CD4-positive, alpha-beta memory T cell (primary cell): ENCODE data around the gene EYS. TPM values are rescaled to one million over a fixed set of nuclear protein-coding genes. Genes with fewer than 3 reads are reported as not detected.

ENCODE experiments used
- CTCF ChIA-PET: fragments of 350-600 bp; sonication (Branson Sonifier 250); formaldehyde crosslinking; loops from one replicate; lab custom pipeline; 2021; ENCODE audit warnings: inconsistent platforms; ENCODE audit not compliant: partially characterized antibody; lab: Charles Lee
- POLR2A ChIA-PET: fragments of 350-600 bp; sonication (Branson Sonifier 250); formaldehyde crosslinking; loops from one replicate; lab custom pipeline; 2021; ENCODE audit not compliant: partially characterized antibody; lab: Charles Lee
- DNase-seq, 5 donors: peaks; one replicate each; pipeline versions ENCODE4 v3.0.0 to v3.0.0-alpha.2; 2020 to 2022; ENCODE audit warnings: mixed read lengths in 1 of 5
- H3K27ac ChIP-seq: one replicate; pipeline ENCODE4 v1.7.0; 2013; ENCODE audit warnings: low read depth, low read length
- H3K27me3 ChIP-seq: 2 replicates; pipeline ENCODE4 v1.7.0; 2013; ENCODE audit warnings: mild to moderate bottlenecking, low read length, moderate library complexity; ENCODE audit not compliant: insufficient read depth
- H3K36me3 ChIP-seq: 2 replicates; pipeline ENCODE4 v1.7.0; 2013; ENCODE audit warnings: mild to moderate bottlenecking, low read length, moderate library complexity; ENCODE audit not compliant: insufficient read depth
- H3K4me1 ChIP-seq: 2 replicates; pipeline ENCODE4 v1.7.0; 2013; ENCODE audit warnings: mild to moderate bottlenecking, low read length, moderate library complexity; ENCODE audit not compliant: insufficient read depth
- H3K4me3 ChIP-seq, 2 donors: one replicate each; pipeline ENCODE4 v1.7.0; 2013; ENCODE audit warnings: low read length in 2 of 2, mild to moderate bottlenecking in 1 of 2
- H3K9me3 ChIP-seq, 2 donors: one replicate each; pipeline ENCODE4 v1.7.0; 2013; ENCODE audit warnings: low read length in 2 of 2, control low read depth in 1 of 2; ENCODE audit not compliant: control insufficient read depth in 1 of 2
- H3K27ac Mint-ChIP-seq, 7 donors: one replicate each; pipeline ENCODE4 v1.8.0; 2020 to 2021; ENCODE audit warnings: mixed read lengths in 7 of 7, mild to moderate bottlenecking in 6 of 7, inconsistent platforms in 3 of 7, moderate library complexity in 3 of 7
- H3K27me3 Mint-ChIP-seq, 2 donors: one replicate each; pipeline ENCODE4 v1.8.0; 2020 to 2021; ENCODE audit warnings: mixed read lengths in 2 of 2
- H3K36me3 Mint-ChIP-seq, 2 donors: one replicate each; pipeline ENCODE4 v1.8.0; 2020 to 2021; ENCODE audit warnings: mixed read lengths in 2 of 2, inconsistent platforms in 1 of 2, mild to moderate bottlenecking in 1 of 2
- H3K4me1 Mint-ChIP-seq, 4 donors: one replicate each; pipeline ENCODE4 v1.8.0; 2020 to 2021; ENCODE audit warnings: mixed read lengths in 4 of 4, mild to moderate bottlenecking in 1 of 4
- H3K4me3 Mint-ChIP-seq, 8 donors: one replicate each; pipeline ENCODE4 v1.8.0; 2020 to 2021; ENCODE audit warnings: mixed read lengths in 8 of 8, mild to moderate bottlenecking in 7 of 8, moderate library complexity in 6 of 8, inconsistent platforms in 3 of 8
- H3K9me3 Mint-ChIP-seq, 8 donors: one replicate each; pipeline ENCODE4 v1.8.0; 2020 to 2021; ENCODE audit warnings: mixed read lengths in 8 of 8, mild to moderate bottlenecking in 5 of 8, inconsistent platforms in 3 of 8, moderate library complexity in 1 of 8
- intact Hi-C: fragments of 100-400 bp; cut with micrococcal nuclease; formaldehyde crosslinking; loops from one replicate; pipeline ENCODE4 v1.15.1; 2023
- polyA plus RNA-seq, 2 donors: library from polyadenylated mRNA; unstranded; fragments of 300-500 nt; fragmentation: Illumina TruSeq; gene quantifications; one replicate each; pipeline ENCODE4 v1.2.3, GENCODE V29; 2021
- total RNA-seq, 2 experiments: library from RNA; stranded (reverse); gene quantifications; one replicate each; pipeline ENCODE4 v1.2.3, GENCODE V29; 2021

Gene EYS
- total and polyA plus RNA-seq, 4 experiments from 2014 or later, result 0.17 to 0.20 TPM; not detected in 2

GRCh38 chr6:65113581-65113980, 593.4 kb downstream of the EYS start:
- intact Hi-C loops, result no loop called here
- no peak for DNase-seq
- H3K27me3 ChIP-seq, result no peaks in the 10 kb centered on the region
- peaks cover 0 to 5% of the 10 kb centered on the region in 2 donors for H3K9me3 ChIP-seq
- no peak overlapping the region for H3K4me3 ChIP-seq
- H3K27ac ChIP-seq, result no peak overlapping the region
- ChIA-PET CTCF (no interaction called here), POLR2A (no interaction called here)
- no peaks in the 10 kb centered on the region for H3K36me3 ChIP-seq
- no peaks in the 10 kb centered on the region for H3K27me3 Mint-ChIP-seq
- H3K36me3 Mint-ChIP-seq, result no peaks in the 10 kb centered on the region
- peaks cover 0 to 7% (median 6%) of the 10 kb centered on the region in 8 donors for H3K9me3 Mint-ChIP-seq
- H3K4me1 ChIP-seq, result no peaks in the 10 kb centered on the region
- no peak overlapping the region for H3K27ac Mint-ChIP-seq
- no peak overlapping the region for H3K4me3 Mint-ChIP-seq
- no peaks in the 10 kb centered on the region for H3K4me1 Mint-ChIP-seq

- H3K4me3 Mint-ChIP-seq, result no peak overlapping the region
- CTCF ChIA-PET, result no interaction called here
- H3K27me3 ChIP-seq, result no peaks in the 10 kb centered on the region
- H3K4me1 Mint-ChIP-seq, result no peaks in the 10 kb centered on the region
- H3K4me1 ChIP-seq, result no peaks in the 10 kb centered on the region
- DNase-seq, result no peak
- H3K9me3 Mint-ChIP-seq, result peaks cover 0 to 10% (median 5%) of the 10 kb centered on the region in 8 donors
- no peak overlapping the region for H3K27ac Mint-ChIP-seq
- H3K27ac ChIP-seq, result no peak overlapping the region
- no peak overlapping the region for H3K4me3 ChIP-seq
- no peaks in the 10 kb centered on the region for H3K36me3 ChIP-seq
- H3K36me3 Mint-ChIP-seq, result no peaks in the 10 kb centered on the region
- intact Hi-C loops, result no loop called here
- POLR2A ChIA-PET, result no interaction called here
- peaks cover 0 to 5% of the 10 kb centered on the region in 2 donors for H3K9me3 ChIP-seq
- no peaks in the 10 kb centered on the region for H3K27me3 Mint-ChIP-seq
These were observed 594.6 kb downstream of the EYS start for GRCh38 chr6:65112435-65112834.

- no peaks in the 10 kb centered on the region for H3K36me3 Mint-ChIP-seq
- no peak overlapping the region for H3K27ac ChIP-seq
- no peaks in the 10 kb centered on the region for H3K9me3 ChIP-seq
- ChIA-PET POLR2A (no interaction called here), CTCF (no interaction called here)
- H3K27ac Mint-ChIP-seq, result no peak overlapping the region
- intact Hi-C loops, result no loop called here
- no peak for DNase-seq
- no peaks in the 10 kb centered on the region for H3K27me3 ChIP-seq
- H3K4me3 Mint-ChIP-seq, result no peak overlapping the region
- no peaks in the 10 kb centered on the region for H3K4me1 Mint-ChIP-seq
- H3K4me1 ChIP-seq, result no peaks in the 10 kb centered on the region
- peaks cover 0 to 8% (median 3%) of the 10 kb centered on the region in 8 donors for H3K9me3 Mint-ChIP-seq
- no peak overlapping the region for H3K4me3 ChIP-seq
- no peaks in the 10 kb centered on the region for H3K36me3 ChIP-seq
- no peaks in the 10 kb centered on the region for H3K27me3 Mint-ChIP-seq
These were observed 597.0 kb downstream of the EYS start for GRCh38 chr6:65110031-65110430.

- Histone ChIP-seq H3K4me1 (no peaks in the 10 kb centered on the region), H3K27me3 (no peaks in the 10 kb centered on the region), H3K4me3 (no peak overlapping the region), H3K27ac (no peak overlapping the region), H3K36me3 (no peaks in the 10 kb centered on the region), H3K9me3 (no peaks in the 10 kb centered on the region)
- H3K36me3 Mint-ChIP-seq, result no peaks in the 10 kb centered on the region
- ChIA-PET CTCF (no interaction called here), POLR2A (no interaction called here)
- no peak overlapping the region for H3K27ac Mint-ChIP-seq
- H3K4me1 Mint-ChIP-seq, result no peaks in the 10 kb centered on the region
- intact Hi-C loops, result no loop called here
- no peak overlapping the region for H3K4me3 Mint-ChIP-seq
- no peak for DNase-seq
- no peaks in the 10 kb centered on the region for H3K27me3 Mint-ChIP-seq
- H3K9me3 Mint-ChIP-seq, result peaks cover 0 to 14% (median 2%) of the 10 kb centered on the region in 8 donors
These were observed 608.7 kb downstream of the EYS start for GRCh38 chr6:65098349-65098748.

- intact Hi-C loops, result no loop called here
- no peaks in the 10 kb centered on the region for H3K27me3 ChIP-seq
- Mint-ChIP-seq H3K27ac (no peak overlapping the region), H3K36me3 (no peaks in the 10 kb centered on the region), H3K4me1 (no peaks in the 10 kb centered on the region), H3K9me3 (peaks cover 0 to 20% (median 16%) of the 10 kb centered on the region in 8 donors), H3K4me3 (no peak overlapping the region), H3K27me3 (no peaks in the 10 kb centered on the region)
- ChIA-PET POLR2A (no interaction called here), CTCF (no interaction called here)
- H3K36me3 ChIP-seq, result no peaks in the 10 kb centered on the region
- no peaks in the 10 kb centered on the region for H3K4me1 ChIP-seq
- DNase-seq, result no peak
- no peaks in the 10 kb centered on the region for H3K9me3 ChIP-seq
- H3K27ac ChIP-seq, result no peak overlapping the region
- H3K4me3 ChIP-seq, result no peak overlapping the region
These were observed 615.5 kb downstream of the EYS start for GRCh38 chr6:65091561-65091960.

GRCh38 chr6:65088575-65088974, 618.5 kb downstream of the EYS start:
- H3K9me3 Mint-ChIP-seq, result peaks cover 4 to 30% (median 15%) of the 10 kb centered on the region in 8 donors
- no peaks in the 10 kb centered on the region for H3K27me3 Mint-ChIP-seq
- ChIA-PET CTCF (no interaction called here), POLR2A (no interaction called here)
- Histone ChIP-seq H3K9me3 (no peaks in the 10 kb centered on the region), H3K27me3 (no peaks in the 10 kb centered on the region), H3K36me3 (no peaks in the 10 kb centered on the region), H3K4me1 (no peaks in the 10 kb centered on the region), H3K27ac (no peak overlapping the region), H3K4me3 (no peak overlapping the region)
- H3K4me1 Mint-ChIP-seq, result no peaks in the 10 kb centered on the region
- intact Hi-C loops, result no loop called here
- H3K36me3 Mint-ChIP-seq, result no peaks in the 10 kb centered on the region
- no peak overlapping the region for H3K4me3 Mint-ChIP-seq
- no peak for DNase-seq
- H3K27ac Mint-ChIP-seq, result no peak overlapping the region

GRCh38 chr6:65081756-65082155, 625.3 kb downstream of the EYS start:
- Mint-ChIP-seq H3K27me3 (no peaks in the 10 kb centered on the region), H3K4me3 (no peak overlapping the region), H3K4me1 (no peaks in the 10 kb centered on the region), H3K36me3 (no peaks in the 10 kb centered on the region), H3K27ac (no peak overlapping the region), H3K9me3 (peaks cover 0 to 17% (median 3%) of the 10 kb centered on the region in 8 donors)
- Histone ChIP-seq H3K27ac (no peak overlapping the region), H3K27me3 (no peaks in the 10 kb centered on the region), H3K9me3 (no peaks in the 10 kb centered on the region), H3K4me1 (no peaks in the 10 kb centered on the region), H3K4me3 (no peak overlapping the region), H3K36me3 (no peaks in the 10 kb centered on the region)
- POLR2A ChIA-PET, result no interaction called here
- intact Hi-C loops, result no loop called here
- CTCF ChIA-PET, result no interaction called here
- no peak for DNase-seq

- Mint-ChIP-seq H3K27me3 (no peaks in the 10 kb centered on the region), H3K9me3 (peaks cover 0 to 16% (median 4%) of the 10 kb centered on the region in 8 donors), H3K4me3 (no peak overlapping the region), H3K36me3 (no peaks in the 10 kb centered on the region), H3K27ac (no peak overlapping the region), H3K4me1 (no peaks in the 10 kb centered on the region)
- no peaks in the 10 kb centered on the region for H3K36me3 ChIP-seq
- POLR2A ChIA-PET, result no interaction called here
- no peak overlapping the region for H3K4me3 ChIP-seq
- H3K27me3 ChIP-seq, result no peaks in the 10 kb centered on the region
- no peaks in the 10 kb centered on the region for H3K4me1 ChIP-seq
- H3K9me3 ChIP-seq, result no peaks in the 10 kb centered on the region
- intact Hi-C loops, result no loop called here
- DNase-seq, result no peak
- CTCF ChIA-PET, result no interaction called here
- H3K27ac ChIP-seq, result no peak overlapping the region
These were observed 631.3 kb downstream of the EYS start for GRCh38 chr6:65075705-65076230.
